GM06990 (cell line): ENCODE measurements around the gene DNAAF5.

Experiments
- DNase-seq: peaks from one replicate; pipeline ENCODE4 v3.0.0-alpha.2; 2011; ENCODE audit not compliant: insufficient read length; ENCODE audit errors: extremely low read depth
- H3K27me3 ChIP-seq: replicated peaks from 2 replicates; pipeline ENCODE4 v1.6.0; 2011; ENCODE audit warnings: low read length; ENCODE audit not compliant: control insufficient read depth, insufficient read depth
- H3K36me3 ChIP-seq: 2 replicates; pipeline ENCODE4 v1.5.1; 2011; ENCODE audit warnings: low read length; ENCODE audit not compliant: control insufficient read depth, insufficient read depth
- H3K4me3 ChIP-seq: replicated peaks from 2 replicates; pipeline ENCODE4 v1.5.1; 2011; ENCODE audit warnings: low read depth, mild to moderate bottlenecking, control low read depth, low read length
- CTCF ChIP-seq: IDR thresholded peaks from 2 replicates; pipeline ENCODE4 v1.5.1; 2011; ENCODE audit warnings: low read length, control low read depth, mild to moderate bottlenecking, inconsistent platforms; ENCODE audit not compliant: insufficient read depth, poor library complexity, severe bottlenecking

Gene DNAAF5

DNA sequence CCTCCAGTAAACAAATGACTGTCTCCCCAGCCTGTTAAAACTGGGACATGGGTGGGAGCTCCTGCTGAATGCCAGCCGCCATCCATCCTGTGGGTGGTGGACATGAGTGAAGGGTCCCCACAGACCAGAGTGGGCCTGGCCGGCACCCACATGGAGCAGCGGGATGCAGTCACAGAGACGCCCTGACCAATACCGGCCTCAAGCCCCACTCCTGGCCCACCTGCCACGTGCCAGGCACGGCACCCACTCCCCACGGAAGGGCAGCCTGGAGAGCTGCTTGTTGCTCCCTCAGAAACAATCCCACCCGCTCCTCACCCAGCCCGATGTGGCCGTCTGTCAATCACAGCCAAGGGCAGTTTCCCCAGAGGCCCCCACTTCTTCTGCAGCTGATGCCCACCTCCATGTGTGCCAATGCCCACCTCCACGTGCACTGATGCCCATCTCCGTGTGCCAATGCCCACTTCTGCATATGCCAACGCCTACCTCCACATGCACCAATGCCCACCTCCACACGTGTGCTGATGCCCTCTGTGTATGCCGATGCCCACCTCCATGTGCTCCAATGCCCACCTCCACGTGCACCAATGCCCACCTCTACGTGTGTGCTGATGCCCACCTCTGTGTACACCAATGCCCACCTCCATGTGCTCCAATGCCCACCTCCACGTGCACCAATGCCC, 42.8 kb upstream of the DNAAF5 start:
- no peak for TF ChIP-seq CTCF
- H3K27me3 ChIP-seq: no peaks in the 10 kb centered on the region
- peaks cover 10% of the 10 kb centered on the region for H3K36me3 ChIP-seq
- H3K4me3 ChIP-seq: no peak overlapping the region
- no peak for DNase-seq

- Histone ChIP-seq H3K27me3 (no peaks in the 10 kb centered on the region), H3K36me3 (peaks cover 7% of the 10 kb centered on the region), H3K4me3 (no peak overlapping the region)
- no peak for TF ChIP-seq CTCF
- no peak for DNase-seq
Observed at GRCh38 chr7:684416-684815, 42.1 kb upstream of the DNAAF5 start.

- no peaks in the 10 kb centered on the region for H3K27me3 ChIP-seq
- no peak for DNase-seq
- peaks cover 4% of the 10 kb centered on the region for H3K36me3 ChIP-seq
- TF ChIP-seq CTCF: no peak
- no peak overlapping the region for H3K4me3 ChIP-seq
Observed at GRCh38 chr7:685540-685939, 41.0 kb upstream of the DNAAF5 start.

GRCh38 chr7:690478-691360, 35.8 kb upstream of the DNAAF5 start:
- H3K27me3 ChIP-seq: no peaks in the 10 kb centered on the region
- H3K4me3 ChIP-seq: no peak overlapping the region
- no peak for DNase-seq
- TF ChIP-seq CTCF: no peak
- H3K36me3 ChIP-seq: no peaks in the 10 kb centered on the region; the same call in 1 of the 2 replicates

DNA sequence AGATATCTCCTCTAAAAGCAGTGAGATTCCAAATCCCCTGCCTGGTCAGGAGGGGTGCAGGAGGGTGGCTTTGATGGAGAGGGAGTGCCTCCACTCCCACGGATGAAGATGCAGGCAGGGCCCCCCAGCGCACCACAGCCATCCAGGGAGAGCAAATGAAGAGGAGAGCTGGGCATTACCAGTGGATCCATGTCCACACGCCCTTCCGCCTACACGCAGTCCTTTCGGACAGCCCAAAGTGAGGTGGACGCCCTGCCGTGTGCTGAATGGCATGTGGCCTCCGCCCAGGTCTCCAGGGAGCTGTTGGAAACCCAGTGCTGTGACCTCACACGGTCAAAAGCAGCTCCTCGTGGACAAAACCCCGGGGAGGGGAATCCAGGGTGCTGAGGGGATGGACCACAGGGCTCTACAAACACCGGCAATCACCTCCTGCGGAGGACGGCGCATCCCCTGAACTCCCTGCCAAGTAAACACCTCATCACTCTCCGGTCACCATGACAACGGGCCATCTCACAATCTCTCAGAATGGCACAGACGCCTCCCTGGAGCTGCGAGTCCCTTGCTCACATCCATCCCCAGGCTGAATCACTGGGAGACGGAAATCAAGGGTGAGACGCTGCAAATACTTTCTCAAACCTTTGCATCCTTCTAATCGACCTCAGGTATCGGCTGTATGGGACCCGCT, 35.0 kb upstream of the DNAAF5 start:
- Histone ChIP-seq H3K36me3 (no peaks in the 10 kb centered on the region; the same call in 1 of the 2 replicates), H3K27me3 (no peaks in the 10 kb centered on the region), H3K4me3 (no peak overlapping the region)
- no peak for TF ChIP-seq CTCF
- DNase-seq: no peak
